HEK293T (cell line): Measurements from ENCODE around the gene STK4.

ENCODE experiments used
- BHLHE40 ChIP-seq: fragments of 450-650 bp; IDR thresholded peaks from 2 replicates; pipeline ENCODE4 v1.6.1; 2016; ENCODE audit warnings: mild to moderate bottlenecking, moderate library complexity, borderline replicate concordance
- CTBP1 ChIP-seq: fragments of 450-650 bp; IDR thresholded peaks from 2 replicates; pipeline ENCODE4 v1.6.1; 2016; ENCODE audit warnings: borderline replicate concordance
- FOXK2 ChIP-seq: fragments of 450-650 bp; IDR thresholded peaks from 2 replicates; pipeline ENCODE4 v1.6.1; 2016; ENCODE audit warnings: mild to moderate bottlenecking
- PKNOX1 ChIP-seq: fragments of 450-650 bp; IDR thresholded peaks from 2 replicates; pipeline ENCODE4 v1.6.1; 2016
- SP1 ChIP-seq: fragments of 450-650 bp; IDR thresholded peaks from 2 replicates; pipeline ENCODE4 v1.6.1; 2017
- TARDBP ChIP-seq: fragments of 450-650 bp; IDR thresholded peaks from 2 replicates; pipeline ENCODE4 v1.6.1; 2016

GRCh38 chr20:44932916-44933315 lies 33.4 kb upstream of the STK4 start:
- TF ChIP-seq PKNOX1 (no peak), CTBP1 (no peak), FOXK2 (no peak), BHLHE40 (no peak), TARDBP (no peak), SP1 (no peak)
